Mesenchymal stem cell (in vitro differentiated cells and primary cell): ENCODE data around the gene SOD1.
"Not testable (repeated sequence)": the region's sequence is repeated elsewhere in the genome, so short reads cannot be mapped to it uniquely, and the experiment has no call there.

Experiments
- DNase-seq: peaks from one replicate; pipeline ENCODE4 v3.0.0-alpha.2; 2013
- H2AFZ ChIP-seq: one replicate; pipeline ENCODE4 v1.6.1; 2013; ENCODE audit warnings: low read depth, mild to moderate bottlenecking, control low read depth, inconsistent platforms, low read length, moderate library complexity
- H2AK5ac ChIP-seq: 2 replicates; pipeline ENCODE4 v1.6.1; 2013; ENCODE audit warnings: low read length, moderate library complexity, mild to moderate bottlenecking, inconsistent platforms; ENCODE audit not compliant: severe bottlenecking
- H2BK120ac ChIP-seq: one replicate; pipeline ENCODE4 v1.6.1; 2013; ENCODE audit warnings: low read depth, mild to moderate bottlenecking, inconsistent platforms, low read length, moderate library complexity
- H2BK12ac ChIP-seq, 2 experiments: one replicate each; pipeline ENCODE4 v1.6.1; 2013; ENCODE audit warnings: inconsistent platforms in 2 of 2, low read length in 2 of 2, mild to moderate bottlenecking in 2 of 2, moderate library complexity in 2 of 2, control low read depth in 1 of 2
- H2BK15ac ChIP-seq: one replicate; pipeline ENCODE4 v1.6.1; 2013; ENCODE audit warnings: mild to moderate bottlenecking, low read depth, inconsistent platforms; ENCODE audit not compliant: poor library complexity, severe bottlenecking
- H2BK5ac ChIP-seq: 2 replicates; pipeline ENCODE4 v1.6.1; 2013; ENCODE audit warnings: low read depth, mild to moderate bottlenecking, low read length, control low read depth, inconsistent platforms; ENCODE audit not compliant: poor library complexity, severe bottlenecking
- H3K14ac ChIP-seq, 2 experiments: one replicate each; pipeline ENCODE4 v1.6.1; 2013; ENCODE audit warnings: inconsistent platforms in 2 of 2, low read length in 2 of 2, control low read depth in 1 of 2, mild to moderate bottlenecking in 1 of 2, moderate library complexity in 1 of 2
- H3K18ac ChIP-seq, 2 experiments: one replicate each; pipeline ENCODE4 v1.6.1; 2013; ENCODE audit warnings: inconsistent platforms in 2 of 2, low read length in 2 of 2, control low read depth in 1 of 2, low read depth in 1 of 2, mild to moderate bottlenecking in 1 of 2
- H3K23ac ChIP-seq, 2 experiments: one replicate each; pipeline ENCODE4 v1.6.1; 2013; ENCODE audit warnings: inconsistent platforms in 2 of 2, low read length in 2 of 2, mild to moderate bottlenecking in 2 of 2, moderate library complexity in 2 of 2, control low read depth in 1 of 2
- H3K27ac ChIP-seq: 2 replicates; pipeline ENCODE4 v1.5.1; 2013; ENCODE audit warnings: mild to moderate bottlenecking, moderate library complexity, low read length, control low read depth, inconsistent platforms; ENCODE audit not compliant: poor library complexity, severe bottlenecking
- H3K27me3 ChIP-seq, 2 experiments: 2 replicates each; pipeline versions ENCODE4 v1.6.1 to v1.7.0; 2013; ENCODE audit warnings: low read length in 2 of 2, mild to moderate bottlenecking in 2 of 2, moderate library complexity in 2 of 2, control low read depth in 1 of 2, inconsistent platforms in 1 of 2; ENCODE audit not compliant: control insufficient read depth in 1 of 2, insufficient read depth in 1 of 2
- H3K36me3 ChIP-seq, 2 experiments: 2 replicates each; pipeline versions ENCODE4 v1.6.1 to v1.7.0; 2013; ENCODE audit warnings: low read length in 2 of 2, control low read depth in 1 of 2, inconsistent platforms in 1 of 2, low read depth in 1 of 2, mild to moderate bottlenecking in 1 of 2; ENCODE audit not compliant: insufficient read depth in 2 of 2, control insufficient read depth in 1 of 2
- H3K4ac ChIP-seq, 2 experiments: one replicate each; pipeline ENCODE4 v1.6.1; 2013; ENCODE audit warnings: inconsistent platforms in 2 of 2, low read length in 2 of 2, mild to moderate bottlenecking in 2 of 2, moderate library complexity in 2 of 2, control low read depth in 1 of 2, low read depth in 1 of 2
- H3K4me1 ChIP-seq: 2 replicates; pipeline ENCODE4 v1.6.1; 2013; ENCODE audit warnings: low read depth, low read length, control low read depth; ENCODE audit not compliant: control insufficient read depth, insufficient read depth
- H3K4me2 ChIP-seq: 2 replicates; pipeline ENCODE4 v1.6.1; 2013; ENCODE audit warnings: low read length, mild to moderate bottlenecking, inconsistent platforms; ENCODE audit not compliant: poor library complexity, severe bottlenecking
- H3K4me3 ChIP-seq, 2 experiments: 2 replicates each; pipeline versions ENCODE4 v1.5.1 to v1.7.0; 2013; ENCODE audit warnings: low read length in 2 of 2, mild to moderate bottlenecking in 2 of 2, control low read depth in 1 of 2, low read depth in 1 of 2; ENCODE audit not compliant: insufficient read depth in 1 of 2
- H3K79me1 ChIP-seq: replicated peaks from 2 replicates; pipeline ENCODE4 v1.6.1; 2013; ENCODE audit warnings: mild to moderate bottlenecking, control low read depth, low read length, inconsistent platforms; ENCODE audit not compliant: poor library complexity, severe bottlenecking
- H3K9ac ChIP-seq: 2 replicates; pipeline ENCODE4 v1.7.0; 2013; ENCODE audit warnings: mild to moderate bottlenecking, low read length, moderate library complexity
- H3K9me3 ChIP-seq: 2 replicates; pipeline ENCODE4 v1.7.0; 2013; ENCODE audit warnings: mild to moderate bottlenecking, low read length; ENCODE audit not compliant: control insufficient read depth
- H4K8ac ChIP-seq: one replicate; pipeline ENCODE4 v1.6.1; 2013; ENCODE audit warnings: inconsistent platforms, mild to moderate bottlenecking, low read length, moderate library complexity
- H4K91ac ChIP-seq: one replicate; pipeline ENCODE4 v1.6.1; 2013; ENCODE audit warnings: mild to moderate bottlenecking, low read length, inconsistent platforms
- WGBS: methylation state at CpG from one replicate; pipeline ENCODE4 v1.1.7; 2013; ENCODE audit warnings: mixed read lengths; 5-methylcytosine and 5-hydroxymethylcytosine counted together

SOD1 gene

GRCh38 chr21:31624181-31624580 is 35.3 kb upstream of the SOD1 start:
- no peaks in the 10 kb centered on the region for H3K4me1 ChIP-seq
- no peak overlapping the region for H2BK5ac ChIP-seq
- H3K4ac ChIP-seq: no peak overlapping the region
- H2BK12ac ChIP-seq: no peak overlapping the region
- H4K91ac ChIP-seq: no peak overlapping the region
- no peaks in the 10 kb centered on the region for H3K9me3 ChIP-seq
- no peak overlapping the region for H3K4me2 ChIP-seq
- H3K36me3 ChIP-seq: no peaks in the 10 kb centered on the region
- H3K18ac ChIP-seq: no peak overlapping the region
- H2AFZ ChIP-seq: no peak overlapping the region
- H3K9ac ChIP-seq: no peak overlapping the region
- H3K79me1 ChIP-seq: no peaks in the 10 kb centered on the region
- no peaks in the 10 kb centered on the region for H3K27me3 ChIP-seq
- no CpG with 5 or more reads among the region's 3 CpGs for WGBS
- H3K4me3 ChIP-seq: no peak overlapping the region
- DNase-seq: no peak
- no peak overlapping the region for H3K14ac ChIP-seq
- H3K27ac ChIP-seq: no peak overlapping the region
- H3K23ac ChIP-seq: no peak overlapping the region
- no peak overlapping the region for H2BK15ac ChIP-seq
- H2BK120ac ChIP-seq: no peak overlapping the region
- H4K8ac ChIP-seq: no peak overlapping the region
- no peak overlapping the region for H2AK5ac ChIP-seq

- Histone ChIP-seq H3K79me1 (no peaks in the 10 kb centered on the region), H4K91ac (peak overlapping the region; percentile 39), H3K4ac (no peak overlapping the region), H2AK5ac (no peak overlapping the region), H3K23ac (no peak overlapping the region), H2AFZ (no peak overlapping the region), H2BK15ac (no peak overlapping the region), H2BK120ac (no peak overlapping the region), H4K8ac (no peak overlapping the region), H2BK5ac (no peak overlapping the region), H3K18ac (no peak overlapping the region), H3K4me2 (no peak overlapping the region), H2BK12ac (no peak overlapping the region), H3K4me1 (peaks cover 1% of the 10 kb centered on the region), H3K27me3 (no peaks in the 10 kb centered on the region), H3K27ac (no peak overlapping the region), H3K36me3 (no peaks in the 10 kb centered on the region), H3K9ac (no peak overlapping the region), H3K4me3 (no peak overlapping the region), H3K9me3 (no peaks in the 10 kb centered on the region), H3K14ac (peak overlapping the region in 1 of 2 experiments; percentile 36)
- DNase-seq: no peak
- 91% methylated on average over 11 of the region's 11 CpGs for WGBS
Observed at GRCh38 chr21:31624961-31625491, 34.5 kb upstream of the SOD1 start.

GRCh38 chr21:31629972-31630711 is 29.4 kb upstream of the SOD1 start:
- H2AFZ ChIP-seq: no peak overlapping the region
- H3K4me1 ChIP-seq: peaks cover 4% of the 10 kb centered on the region
- no peak overlapping the region for H3K14ac ChIP-seq
- peak; percentile 38 for DNase-seq
- H3K36me3 ChIP-seq: no peaks in the 10 kb centered on the region
- no peaks in the 10 kb centered on the region for H3K79me1 ChIP-seq
- H3K4ac ChIP-seq: no peak overlapping the region
- H3K9me3 ChIP-seq: no peaks in the 10 kb centered on the region
- peak overlapping the region; percentile 22 for H3K4me2 ChIP-seq
- H3K27ac ChIP-seq: peak overlapping the region; percentile 86
- H4K91ac ChIP-seq: no peak overlapping the region
- no peaks in the 10 kb centered on the region for H3K27me3 ChIP-seq
- H3K18ac ChIP-seq: no peak overlapping the region
- no peak overlapping the region for H3K4me3 ChIP-seq
- no peak overlapping the region for H2AK5ac ChIP-seq
- peak overlapping the region; percentile 66 for H2BK5ac ChIP-seq
- no peak overlapping the region for H4K8ac ChIP-seq
- H2BK120ac ChIP-seq: no peak overlapping the region
- no peak overlapping the region for H2BK12ac ChIP-seq
- H3K9ac ChIP-seq: no peak overlapping the region
- H2BK15ac ChIP-seq: no peak overlapping the region
- WGBS: 69% methylated on average over 7 of the region's 8 CpGs
- H3K23ac ChIP-seq: no peak overlapping the region

DNA sequence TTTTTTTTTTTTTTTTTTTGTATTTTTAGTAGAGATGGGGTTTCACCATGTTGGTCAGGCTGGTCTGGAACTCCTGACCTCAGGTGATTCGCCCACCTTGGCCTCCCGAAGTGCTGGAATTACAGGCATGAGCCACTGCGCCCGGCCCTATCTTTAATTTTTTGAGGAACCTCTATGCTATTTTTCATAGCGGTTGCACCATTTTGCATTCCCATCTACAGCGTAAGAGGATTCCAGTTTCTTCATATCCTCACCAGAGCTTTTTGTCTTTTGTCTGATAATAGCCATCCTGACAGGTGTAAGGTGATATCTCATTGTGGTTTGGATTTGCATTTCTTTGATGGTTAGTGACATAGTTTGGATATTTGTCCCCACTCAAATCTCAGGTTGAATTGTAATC is 27.6 kb upstream of the SOD1 start:
- not testable (repeated sequence) for H2BK12ac ChIP-seq, H3K27me3 ChIP-seq, H2BK15ac ChIP-seq, H3K79me1 ChIP-seq, H3K4ac ChIP-seq, H3K23ac ChIP-seq, H2BK120ac ChIP-seq, H4K8ac ChIP-seq, H3K36me3 ChIP-seq, H3K9me3 ChIP-seq, H4K91ac ChIP-seq, DNase-seq, H3K4me1 ChIP-seq, H3K14ac ChIP-seq, H3K27ac ChIP-seq, H3K4me2 ChIP-seq, H2BK5ac ChIP-seq, H3K4me3 ChIP-seq, H3K9ac ChIP-seq, H3K18ac ChIP-seq, H2AK5ac ChIP-seq, H2AFZ ChIP-seq
- 88% methylated on average over 2 of the region's 6 CpGs for WGBS
